Caco-2 (cell line): ENCODE results near the gene FAM110A. TPM values are rescaled to one million over a fixed set of nuclear protein-coding genes. Genes with fewer than 3 reads are reported as not detected.

ENCODE experiments used
- BruUV-seq: library from RNA; stranded (reverse); fragments of 400-500 nt; replicated peaks from 2 replicates; lab custom pipeline; 2021; lab: Mats Ljungman, UMichigan
- CTCF ChIA-PET: fragments of 300-600 bp; sonication (Branson Sonifier 250); formaldehyde crosslinking; loops from one replicate; lab custom pipeline; 2022; ENCODE audit warnings: antibody characterized with exemption; lab: Charles Lee
- POLR2A ChIA-PET: fragments of 300-600 bp; sonication (Branson Sonifier 250); formaldehyde crosslinking; loops from one replicate; lab custom pipeline; 2022; ENCODE audit warnings: antibody characterized with exemption; lab: Charles Lee
- DNase-seq, 2 experiments: peaks; one replicate each; pipeline versions ENCODE4 v3.0.0 to v3.0.0-alpha.2; 2020 to 2022
- H3K27me3 ChIP-seq: replicated peaks from 2 replicates; pipeline ENCODE4 v1.6.0; 2011; ENCODE audit warnings: low read length; ENCODE audit not compliant: control insufficient read depth, insufficient read depth
- H3K36me3 ChIP-seq: 2 replicates; pipeline ENCODE4 v1.5.1; 2011; ENCODE audit warnings: low read length; ENCODE audit not compliant: control insufficient read depth, insufficient read depth
- H3K4me1 ChIP-seq: fragments of 250-450 bp; sonication (Bioruptor Pico); 2 replicates; pipeline ENCODE4 v1.5.1; 2020; ENCODE audit warnings: mild to moderate bottlenecking
- H3K4me3 ChIP-seq: 2 replicates; pipeline ENCODE4 v1.5.1; 2011; ENCODE audit warnings: low read depth, mild to moderate bottlenecking, control low read depth, low read length
- H3K9me3 ChIP-seq: fragments of 250-450 bp; sonication (Bioruptor Pico); 2 replicates; pipeline ENCODE4 v1.5.1; 2020; ENCODE audit warnings: mild to moderate bottlenecking, moderate library complexity
- H3K27ac Mint-ChIP-seq: one replicate; pipeline ENCODE4 v1.8.0; 2022; ENCODE audit warnings: mixed read lengths; ENCODE audit not compliant: unreplicated experiment
- H3K27me3 Mint-ChIP-seq: one replicate; pipeline ENCODE4 v1.8.0; 2022; ENCODE audit warnings: mixed read lengths; ENCODE audit not compliant: insufficient read depth, unreplicated experiment
- H3K36me3 Mint-ChIP-seq: one replicate; pipeline ENCODE4 v1.8.0; 2022; ENCODE audit warnings: mild to moderate bottlenecking, mixed read lengths; ENCODE audit not compliant: insufficient read depth, unreplicated experiment
- H3K4me1 Mint-ChIP-seq: one replicate; pipeline ENCODE4 v1.8.0; 2022; ENCODE audit warnings: low read depth, mixed read lengths; ENCODE audit not compliant: unreplicated experiment
- H3K4me3 Mint-ChIP-seq: one replicate; pipeline ENCODE4 v1.8.0; 2022; ENCODE audit warnings: mild to moderate bottlenecking, moderate library complexity, mixed read lengths; ENCODE audit not compliant: unreplicated experiment
- H3K9me3 Mint-ChIP-seq: one replicate; pipeline ENCODE4 v1.8.0; 2022; ENCODE audit warnings: mixed read lengths; ENCODE audit not compliant: unreplicated experiment
- CTCF ChIP-seq, 2 experiments: fragments of 200-600 bp in 1 of 2; IDR thresholded peaks; 1 replicate in 1 of 2; 2 replicates in 1 of 2; pipeline versions ENCODE4 v1.5.1 to v1.8.0; 2011 to 2022; ENCODE audit warnings: antibody characterized with exemption in 1 of 2, control low read depth in 1 of 2, inconsistent platforms in 1 of 2, low read depth in 1 of 2, low read length in 1 of 2, mild to moderate bottlenecking in 1 of 2, moderate library complexity in 1 of 2; ENCODE audit not compliant: insufficient read depth in 1 of 2, severe bottlenecking in 1 of 2, unreplicated experiment in 1 of 2
- intact Hi-C: fragments of 100-400 bp; cut with micrococcal nuclease; formaldehyde crosslinking; loops from one replicate; pipeline ENCODE4 v1.10.0; 2022; ENCODE audit not compliant: unreplicated experiment
- total RNA-seq: library from RNA; stranded (reverse); gene quantifications from 2 replicates; pipeline ENCODE4 v1.2.3, GENCODE V29; 2022

FAM110A gene
- total RNA-seq, 1 experiment from 2014 or later, result 18.4 TPM

GRCh38 chr20:834151-834746 lies 734 bp downstream of the FAM110A start:
- Histone ChIP-seq H3K9me3 (no peaks in the 10 kb centered on the region), H3K4me3 (peak overlapping the region; percentile 71), H3K4me1 (peaks cover 11% of the 10 kb centered on the region), H3K27me3 (no peaks in the 10 kb centered on the region), H3K36me3 (no peaks in the 10 kb centered on the region)
- Mint-ChIP-seq H3K27ac (peak overlapping the region; percentile 36), H3K4me3 (peak overlapping the region; percentile 91), H3K9me3 (no peaks in the 10 kb centered on the region), H3K36me3 (no peaks in the 10 kb centered on the region), H3K27me3 (no peaks in the 10 kb centered on the region), H3K4me1 (peaks cover 13% of the 10 kb centered on the region)
- DNase-seq, result no peak
- CTCF ChIA-PET, result interaction anchor here (0.6 kb wide), 1 partner anchor 10 kb away, joined by 4 read pairs; no protein-coding TSS in a partner anchor
- POLR2A ChIA-PET, result no interaction called here
- intact Hi-C loops, result loop anchor here (5.0 kb wide), 1 partner anchor 283 kb away; the partner anchor contains the start of gene PSMF1
- no peak for TF ChIP-seq CTCF (IDR thresholded peaks at IDR 0.05; ENCODE audit: insufficient read depth in 1 of 2, low read depth in 1 of 2, low read length in 1 of 2, severe bottlenecking in 1 of 2, unreplicated experiment in 1 of 2)
- BruUV-seq, result TSS peak; percentile 58

- ChIA-PET CTCF (no interaction called here), POLR2A (no interaction called here)
- Histone ChIP-seq H3K9me3 (no peaks in the 10 kb centered on the region), H3K4me1 (peaks cover 5% of the 10 kb centered on the region; the same call in 1 of the 2 replicates), H3K36me3 (no peaks in the 10 kb centered on the region; the same call in 1 of the 2 replicates), H3K27me3 (no peaks in the 10 kb centered on the region), H3K4me3 (no peak overlapping the region)
- no TSS peak for BruUV-seq
- Mint-ChIP-seq H3K36me3 (no peaks in the 10 kb centered on the region), H3K27me3 (no peaks in the 10 kb centered on the region), H3K4me3 (peak overlapping the region; percentile 91), H3K9me3 (no peaks in the 10 kb centered on the region), H3K27ac (no peak overlapping the region), H3K4me1 (peaks cover 13% of the 10 kb centered on the region)
- DNase-seq, result no peak
- intact Hi-C loops, result no loop called here
- no peak for TF ChIP-seq CTCF (IDR thresholded peaks at IDR 0.05; ENCODE audit: insufficient read depth in 1 of 2, low read depth in 1 of 2, low read length in 1 of 2, severe bottlenecking in 1 of 2, unreplicated experiment in 1 of 2)
Observed at GRCh38 chr20:835608-836045, 2.1 kb downstream of the FAM110A start.

- Mint-ChIP-seq H3K27ac (no peak overlapping the region), H3K27me3 (no peaks in the 10 kb centered on the region), H3K4me3 (no peak overlapping the region), H3K9me3 (no peaks in the 10 kb centered on the region), H3K36me3 (no peaks in the 10 kb centered on the region), H3K4me1 (peaks cover 13% of the 10 kb centered on the region)
- H3K9me3 ChIP-seq, result no peaks in the 10 kb centered on the region
- no peaks in the 10 kb centered on the region for H3K27me3 ChIP-seq
- intact Hi-C loops, result no loop called here
- no peak for DNase-seq
- no peaks in the 10 kb centered on the region; the same call in 1 of the 2 replicates for H3K36me3 ChIP-seq
- CTCF ChIA-PET, result no interaction called here
- no TSS peak for BruUV-seq
- H3K4me1 ChIP-seq, result peaks cover 9% of the 10 kb centered on the region; the same call in 1 of the 2 replicates
- POLR2A ChIA-PET, result no interaction called here
- no peak overlapping the region for H3K4me3 ChIP-seq
- TF ChIP-seq CTCF (IDR thresholded peaks at IDR 0.05; ENCODE audit: insufficient read depth in 1 of 2, low read depth in 1 of 2, low read length in 1 of 2, severe bottlenecking in 1 of 2, unreplicated experiment in 1 of 2), result no peak
Observed at GRCh38 chr20:836190-836589, 2.7 kb downstream of the FAM110A start.
